ENCODE data around the gene ADAP1.
"Not testable (repeated sequence)": the region's sequence is repeated elsewhere in the genome, so short reads cannot be mapped to it uniquely, and the experiment has no call there.

ADAP1 gene

DNA sequence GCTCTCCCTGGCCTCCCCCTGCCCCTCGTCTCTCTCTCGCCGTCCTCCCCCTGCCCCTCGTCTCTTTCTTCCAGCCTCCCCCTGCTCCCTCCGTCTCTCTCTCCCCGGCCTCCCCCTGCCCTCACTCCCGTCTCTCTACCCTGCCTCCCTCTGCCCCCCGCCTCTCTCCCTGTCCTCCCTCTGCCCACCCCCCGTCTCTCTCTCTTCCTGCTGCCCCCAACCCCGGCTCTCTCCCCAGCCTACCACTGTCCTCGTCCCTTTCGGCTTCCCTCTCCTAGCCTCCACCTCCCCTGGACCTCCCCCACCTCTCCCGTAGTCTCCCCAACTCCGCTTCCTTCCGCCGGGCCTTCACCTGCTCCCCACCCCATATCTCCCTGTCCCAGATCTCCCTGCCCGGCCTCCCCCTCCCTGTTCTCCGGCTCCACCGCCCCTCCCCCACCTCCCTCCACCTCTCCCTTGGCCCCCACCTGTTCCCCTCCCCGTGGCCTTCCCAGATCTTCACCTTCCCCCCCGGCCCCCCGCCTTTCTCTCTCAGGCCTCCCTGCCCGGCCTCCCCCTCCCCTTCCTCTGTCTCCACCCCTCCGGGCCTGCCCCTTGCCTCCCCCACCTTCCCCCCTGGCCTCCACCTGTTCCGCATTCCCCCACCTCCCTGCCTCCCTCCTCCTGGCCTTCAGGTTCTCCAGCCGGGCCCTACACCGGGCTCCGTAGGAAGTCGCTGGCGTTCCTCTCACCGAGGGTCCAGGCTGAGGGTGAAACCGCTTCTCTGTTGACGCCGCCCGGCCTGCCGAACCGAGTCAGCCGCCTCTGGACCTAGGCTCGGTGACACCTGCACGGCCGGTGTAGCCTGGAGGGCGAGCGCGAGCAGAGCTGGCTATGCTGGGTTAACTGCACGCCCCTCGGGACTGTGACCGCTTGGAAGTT is 76.9 kb downstream of the ADAP1 start:
- no peak for DNase-seq

DNA sequence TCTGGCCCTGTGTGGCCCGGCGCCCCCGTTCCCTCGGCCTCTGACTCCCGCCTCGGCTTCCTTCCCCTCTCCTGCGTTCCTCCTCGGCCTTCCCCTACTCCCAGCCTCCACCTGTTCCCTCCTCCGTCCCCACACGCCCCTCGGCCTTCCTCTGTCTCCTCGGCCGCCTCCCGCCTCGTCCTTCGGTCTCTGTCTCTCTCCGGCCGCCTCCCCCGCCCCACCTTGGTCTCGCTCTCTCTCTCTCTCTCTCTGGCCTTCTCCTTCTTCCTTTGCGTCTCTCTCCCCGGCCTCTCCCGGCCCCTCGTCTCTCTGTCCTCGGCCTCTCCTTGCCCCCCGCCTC is 77.5 kb downstream of the ADAP1 start:
- DNase-seq: no peak

- peak; percentile 95 for DNase-seq
Observed at GRCh38 chr7:876077-876971, 78.2 kb downstream of the ADAP1 start, which contains the start of gene GET4. Gene GET4 (plus strand): TSS chr7:876554. CDS start chr7:876646, 92 bp downstream.

GRCh38 chr7:875476-876076 is 78.9 kb downstream of the ADAP1 start:
- no peak for DNase-seq

DNA sequence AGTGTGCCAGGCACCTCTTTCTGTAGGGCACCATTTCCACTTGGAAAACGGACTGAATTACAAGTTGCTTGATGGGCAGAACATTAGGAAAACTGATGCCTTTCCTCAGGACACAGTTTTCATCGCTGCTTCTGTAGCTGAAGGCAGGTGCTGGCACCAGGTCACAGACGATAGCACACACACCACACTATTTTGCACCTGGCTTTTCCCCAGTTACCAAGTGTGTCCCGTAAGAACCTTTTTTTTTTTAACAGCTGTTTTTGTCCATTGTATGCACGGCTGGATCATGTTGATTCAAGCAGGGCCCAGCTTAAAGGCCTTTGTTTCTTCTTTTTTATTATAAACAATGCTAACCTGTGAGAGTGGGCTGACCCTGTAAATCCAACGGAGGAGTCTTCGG is 79.4 kb downstream of the ADAP1 start:
- no peak for DNase-seq

GRCh38 chr7:874031-874749 is 80.3 kb downstream of the ADAP1 start:
- DNase-seq: no peak

- DNase-seq: peak; percentile 77
Observed at GRCh38 chr7:873367-874002, 81.0 kb downstream of the ADAP1 start.

GRCh38 chr7:872685-873084 is 81.8 kb downstream of the ADAP1 start:
- not testable (repeated sequence) for DNase-seq

- DNase-seq: no peak
Observed at GRCh38 chr7:871900-872537, 82.5 kb downstream of the ADAP1 start.

GRCh38 chr7:869348-869747 is 85.1 kb downstream of the ADAP1 start:
- DNase-seq: no peak

GRCh38 chr7:868189-868486 is 86.3 kb downstream of the ADAP1 start:
- no peak for DNase-seq

DNA sequence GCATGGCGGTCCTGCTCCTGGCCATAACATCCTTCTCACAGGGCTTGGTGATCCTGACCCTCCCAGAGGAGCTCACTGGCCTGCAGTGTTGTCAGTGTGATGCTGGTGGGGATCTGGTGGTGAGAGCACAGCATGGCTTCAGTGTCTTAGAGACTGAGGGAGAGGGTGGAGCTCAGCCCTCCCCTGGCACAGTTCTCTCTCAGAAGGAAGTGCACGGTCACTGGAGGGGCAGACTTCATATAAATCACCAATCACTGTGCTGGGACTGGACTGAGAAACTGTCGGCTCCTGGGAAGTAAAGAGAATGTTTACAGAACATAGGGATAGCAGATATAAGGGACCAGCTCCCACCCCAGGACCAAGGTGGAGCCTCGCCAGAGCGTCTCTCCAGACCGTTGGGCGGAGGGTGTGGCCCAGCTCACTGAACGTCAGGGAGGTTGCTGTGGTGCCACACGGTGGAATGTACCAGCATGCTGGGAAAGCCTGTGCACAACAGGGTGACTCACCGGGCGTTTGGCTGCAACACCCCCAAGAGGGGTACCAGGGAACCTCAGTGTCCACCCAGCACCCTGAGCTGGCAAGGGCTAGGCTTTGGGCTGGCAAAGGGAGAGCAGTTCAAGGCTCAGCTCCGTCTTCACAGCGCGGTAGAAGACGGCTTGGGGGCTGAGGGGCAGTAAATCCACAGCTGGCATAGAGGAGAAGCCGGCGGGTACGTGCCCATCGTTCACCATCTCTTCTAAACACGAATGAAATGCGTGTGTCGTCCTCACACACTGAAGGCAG is 86.9 kb downstream of the ADAP1 start:
- DNase-seq: no peak

DNA sequence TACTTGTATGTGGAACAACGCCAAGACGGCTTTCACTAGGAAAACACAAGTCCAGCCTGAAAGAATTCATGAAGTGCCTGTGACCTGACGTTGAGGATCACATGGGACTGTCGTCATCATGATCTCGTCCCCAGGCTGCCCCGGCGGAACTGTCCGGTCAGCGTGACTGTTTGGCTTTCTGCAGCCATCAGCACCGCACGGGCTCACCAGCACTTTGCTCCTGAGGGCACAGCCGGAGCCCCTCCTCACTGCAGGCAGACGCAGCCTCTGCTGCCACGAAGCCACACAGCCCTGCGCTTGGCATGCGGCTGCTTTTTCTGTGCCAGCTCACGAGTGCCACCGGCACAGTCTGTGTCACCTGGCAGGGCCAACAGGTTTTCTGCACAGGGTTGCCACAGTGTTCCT is 87.5 kb downstream of the ADAP1 start:
- DNase-seq: no peak

- no peak for DNase-seq
Observed at GRCh38 chr7:865921-866320, 88.6 kb downstream of the ADAP1 start.

DNA sequence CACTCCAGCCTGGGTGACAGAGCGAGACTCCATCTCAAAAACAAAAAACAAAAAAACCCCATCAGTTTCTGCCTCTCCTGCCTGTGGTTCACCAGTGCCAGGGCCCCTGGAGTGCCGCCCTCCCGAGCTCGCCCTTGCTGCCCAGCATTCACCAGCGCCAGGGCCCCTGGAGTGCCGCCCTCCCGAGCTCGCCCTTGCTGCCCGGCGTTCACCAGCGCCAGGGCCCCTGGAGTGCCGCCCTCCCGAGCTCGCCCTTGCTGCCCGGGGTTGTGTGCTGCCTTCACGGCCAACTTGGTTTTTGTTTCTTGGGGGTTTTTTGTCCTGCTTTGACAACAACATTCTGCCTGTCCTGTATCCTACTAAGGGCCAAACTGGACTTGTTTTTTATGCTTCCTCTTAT is 91.4 kb downstream of the ADAP1 start:
- no peak for DNase-seq

GRCh38 chr7:862157-862556 is 92.3 kb downstream of the ADAP1 start:
- DNase-seq: no peak

- DNase-seq: no peak
Observed at GRCh38 chr7:861222-861621, 93.3 kb downstream of the ADAP1 start.

DNA sequence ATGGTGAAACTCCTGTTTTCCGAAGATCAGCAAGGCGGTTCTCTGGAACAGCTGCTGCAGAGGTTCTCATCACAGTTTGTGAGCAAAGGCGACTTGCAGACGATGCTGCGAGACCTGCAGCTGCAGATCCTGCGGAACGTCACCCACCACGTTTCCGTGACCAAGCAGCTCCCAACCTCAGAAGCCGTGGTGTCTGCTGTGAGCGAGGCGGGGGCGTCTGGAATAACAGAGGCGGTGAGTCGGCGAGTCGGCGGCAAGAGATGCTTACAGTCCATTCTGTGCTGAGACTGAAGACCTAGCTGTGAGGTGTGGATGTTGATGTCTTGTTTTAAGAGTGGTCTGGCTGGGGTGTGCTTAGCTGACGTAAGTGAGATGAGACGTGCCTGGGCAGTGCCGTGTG is 94.3 kb downstream of the ADAP1 start:
- no peak for DNase-seq

DNA sequence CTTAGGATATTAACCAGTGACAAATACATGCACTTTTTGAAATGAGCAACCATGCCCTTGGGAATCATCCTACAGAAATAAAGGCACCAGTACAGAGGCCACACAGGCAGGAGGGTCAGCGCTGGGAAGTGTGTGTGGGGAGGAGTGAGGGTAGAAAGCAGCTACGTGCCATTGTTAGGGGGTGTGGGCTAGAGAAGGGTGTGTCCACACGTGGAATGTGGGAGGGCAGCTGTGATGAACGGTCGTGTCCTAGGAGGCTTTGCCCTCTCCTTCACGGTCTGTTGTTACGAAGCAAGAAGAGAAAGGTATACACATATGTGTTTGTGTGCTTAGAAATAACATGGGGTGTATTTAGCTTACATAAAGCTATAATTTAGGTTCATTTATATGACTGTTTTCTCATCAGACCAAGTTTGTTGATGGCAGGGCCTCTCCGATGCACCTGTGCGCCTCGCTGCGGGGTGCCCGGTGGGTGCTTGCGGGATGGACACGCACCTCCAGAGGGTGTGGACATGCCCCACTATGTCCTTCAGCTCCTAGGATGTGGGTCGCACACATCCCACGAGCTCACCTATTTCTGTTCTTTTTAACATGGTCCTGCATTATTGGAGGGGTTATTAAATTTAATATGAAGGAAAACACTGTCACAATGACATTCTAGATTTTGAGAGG is 95.0 kb downstream of the ADAP1 start:
- DNase-seq: no peak

- DNase-seq: no peak
Observed at GRCh38 chr7:857661-858060, 96.8 kb downstream of the ADAP1 start.
